Measurements from ENCODE around the gene STX19.

- TF ChIP-seq CTCF (conservative IDR thresholded peaks at IDR 0.05; ENCODE audit: low read depth, low read length) (no peak), EZH2 (IDR thresholded peaks at IDR 0.05; ENCODE audit: borderline replicate concordance, low read depth, low read length, poor library complexity, severe bottlenecking) (no peak)
Measured at GRCh38 chr3:94011233-94011711, 17.1 kb downstream of the STX19 start.

Data from A673 (cell line).